Peyer's patch (tissue), 4 donors: ENCODE measurements around the gene HMX1. TPM values are rescaled to one million over a fixed set of nuclear protein-coding genes. Genes with fewer than 3 reads are reported as not detected.

ENCODE experiments used
- DNase-seq, 3 donors: peaks; one replicate each; pipeline ENCODE4 v3.0.0-alpha.2; 2017 to 2019
- H3K27ac ChIP-seq, 4 donors: fragments of 200-600 bp; sonication (generic); one replicate each; pipeline ENCODE4 v1.5.1; 2016 to 2019
- H3K27me3 ChIP-seq, 2 donors: fragments of 200-600 bp; sonication (generic); one replicate each; pipeline ENCODE4 v1.5.1; 2019
- H3K36me3 ChIP-seq, 3 donors: fragments of 200-600 bp; sonication (generic); one replicate each; pipeline ENCODE4 v1.5.1; 2016 to 2019
- H3K4me1 ChIP-seq, 4 donors: fragments of 200-600 bp; sonication (generic); one replicate each; pipeline ENCODE4 v1.5.1; 2016 to 2019
- H3K4me3 ChIP-seq, 4 donors: fragments of 200-600 bp; sonication (generic); 1 replicate in 3 of 4; 2 replicates in 1 of 4; pipeline ENCODE4 v1.5.1; 2016 to 2019; ENCODE audit warnings: mild to moderate bottlenecking in 1 of 4
- H3K9me3 ChIP-seq, 4 donors: fragments of 200-600 bp; sonication (generic); one replicate each; pipeline ENCODE4 v1.5.1; 2016 to 2019; ENCODE audit warnings: mild to moderate bottlenecking in 1 of 4
- CTCF ChIP-seq, 6 experiments: fragments of 450-650 bp in 4 of 6; fragments of 200-600 bp in 2 of 6; sonication (generic) in 1 of 6; IDR thresholded peaks; one replicate each; pipeline ENCODE4 v1.5.1; 2017 to 2019; ENCODE audit warnings: antibody characterized with exemption in 6 of 6, mild to moderate bottlenecking in 3 of 6, moderate library complexity in 1 of 6
- POLR2A ChIP-seq, 2 donors: fragments of 450-650 bp; IDR thresholded peaks; one replicate each; pipeline ENCODE4 v1.5.1; 2017; ENCODE audit warnings: antibody characterized with exemption in 2 of 2, mild to moderate bottlenecking in 2 of 2, moderate library complexity in 2 of 2
- total RNA-seq, 4 donors: library from RNA; depleted of rRNA; stranded (reverse); fragments of >200 nt; gene quantifications; one replicate each; pipeline ENCODE4 v1.1.0, GENCODE V29; 2016

HMX1 gene
- total RNA-seq, 4 donors from 2014 or later, result not detected

- H3K27me3 ChIP-seq, result peaks cover 0 to 17% of the 10 kb centered on the region in 2 donors
- TF ChIP-seq CTCF (IDR thresholded peaks at IDR 0.05), result no peak
- TF ChIP-seq POLR2A (IDR thresholded peaks at IDR 0.05), result no peak
- H3K27ac ChIP-seq, result no peak overlapping the region
Measured at GRCh38 chr4:8874003-8874895, 2.6 kb upstream of the HMX1 start.

GRCh38 chr4:8872402-8873291 lies 1.0 kb upstream of the HMX1 start:
- peaks cover 0 to 22% of the 10 kb centered on the region in 2 donors for H3K27me3 ChIP-seq
- H3K36me3 ChIP-seq, result no peaks in the 10 kb centered on the region
- TF ChIP-seq POLR2A (IDR thresholded peaks at IDR 0.05) (no peak), CTCF (IDR thresholded peaks at IDR 0.05) (no peak)
- H3K27ac ChIP-seq, result no peak overlapping the region
- H3K4me3 ChIP-seq, result no peak overlapping the region
- H3K9me3 ChIP-seq, result no peaks in the 10 kb centered on the region
- DNase-seq, result no peak
- H3K4me1 ChIP-seq, result peaks cover 0 to 5% (median 0%) of the 10 kb centered on the region in 4 donors

More at GRCh38 chr4:8874003-8874895, 2.6 kb upstream of the HMX1 start:
- H3K4me1 ChIP-seq, result peaks cover 0 to 5% (median 0%) of the 10 kb centered on the region in 4 donors
- no peak for DNase-seq
- no peaks in the 10 kb centered on the region for H3K36me3 ChIP-seq
- H3K9me3 ChIP-seq, result no peaks in the 10 kb centered on the region
- H3K4me3 ChIP-seq, result no peak overlapping the region

GRCh38 chr4:8870647-8871416 lies 807 bp downstream of the HMX1 start:
- DNase-seq, result no peak
- H3K4me3 ChIP-seq, result no peak overlapping the region
- peaks cover 0 to 22% of the 10 kb centered on the region in 2 donors for H3K27me3 ChIP-seq
- H3K4me1 ChIP-seq, result peaks cover 0 to 5% (median 0%) of the 10 kb centered on the region in 4 donors
- no peak overlapping the region for H3K27ac ChIP-seq
- H3K36me3 ChIP-seq, result no peaks in the 10 kb centered on the region
- no peaks in the 10 kb centered on the region for H3K9me3 ChIP-seq
- no peak for TF ChIP-seq CTCF (IDR thresholded peaks at IDR 0.05)
- no peak for TF ChIP-seq POLR2A (IDR thresholded peaks at IDR 0.05)

GRCh38 chr4:8869898-8870646 lies 1.6 kb downstream of the HMX1 start:
- Histone ChIP-seq H3K4me1 (peaks cover 0 to 5% (median 0%) of the 10 kb centered on the region in 4 donors), H3K9me3 (no peaks in the 10 kb centered on the region), H3K4me3 (no peak overlapping the region), H3K27me3 (peaks cover 0 to 22% of the 10 kb centered on the region in 2 donors), H3K36me3 (no peaks in the 10 kb centered on the region), H3K27ac (no peak overlapping the region)
- DNase-seq, result no peak
- TF ChIP-seq CTCF (IDR thresholded peaks at IDR 0.05), result no peak
- no peak for TF ChIP-seq POLR2A (IDR thresholded peaks at IDR 0.05)
